H1 (cell line): ENCODE data around the gene GNB5. TPM values are rescaled to one million over a fixed set of nuclear protein-coding genes. Genes with fewer than 3 reads are reported as not detected.

Source experiments
- CTCF ChIA-PET: fragments of 300-600 bp; sonication (Branson Sonifier 250); formaldehyde crosslinking; loops from one replicate; lab custom pipeline; 2021; ENCODE audit not compliant: partially characterized antibody; lab: Charles Lee
- POLR2A ChIA-PET: fragments of 300-600 bp; sonication (Branson Sonifier 250); formaldehyde crosslinking; loops from one replicate; lab custom pipeline; 2021; ENCODE audit warnings: inconsistent platforms; ENCODE audit not compliant: partially characterized antibody; lab: Charles Lee
- DNase-seq, 2 experiments: peaks; one replicate each; pipeline versions ENCODE4 v3.0.0 to v3.0.0-alpha.2; 2010 to 2022; ENCODE audit warnings: low spot score in 2 of 2, low read depth in 1 of 2, mixed read lengths in 1 of 2
- FAIRE-seq: peaks from 2 replicates; lab custom pipeline; 2011; peaks lifted over from hg19 to GRCh38; lab: Jason Lieb, UNC
- H2AFZ ChIP-seq: 2 replicates; pipeline ENCODE4 v1.8.1; 2012; ENCODE audit warnings: low read length, inconsistent platforms
- H2AK5ac ChIP-seq: 2 replicates; pipeline ENCODE4 v1.6.1; 2013; ENCODE audit warnings: low read depth, low read length
- H2BK120ac ChIP-seq: replicated peaks from 2 replicates; pipeline ENCODE3; 2013; ENCODE audit warnings: low read depth, low read length, inconsistent platforms
- H2BK12ac ChIP-seq: 2 replicates; pipeline ENCODE4 v1.6.1; 2013; ENCODE audit warnings: low read depth, low read length
- H2BK15ac ChIP-seq: 2 replicates; pipeline ENCODE4 v1.6.1; 2013; ENCODE audit warnings: low read length
- H2BK20ac ChIP-seq: 2 replicates; pipeline ENCODE4 v1.6.1; 2013; ENCODE audit warnings: low read length
- H2BK5ac ChIP-seq: 2 replicates; pipeline ENCODE4 v1.6.1; 2013; ENCODE audit warnings: low read depth, low read length
- H3K14ac ChIP-seq: 2 replicates; pipeline ENCODE4 v1.6.1; 2013; ENCODE audit warnings: inconsistent platforms; ENCODE audit not compliant: insufficient read length
- H3K18ac ChIP-seq: 2 replicates; pipeline ENCODE4 v1.6.1; 2013; ENCODE audit warnings: low read length; ENCODE audit errors: extremely low read depth
- H3K23ac ChIP-seq: 2 replicates; pipeline ENCODE4 v1.6.1; 2013; ENCODE audit warnings: inconsistent platforms; ENCODE audit not compliant: insufficient read length
- H3K23me2 ChIP-seq: 2 replicates; pipeline ENCODE4 v1.6.1; 2013; ENCODE audit warnings: low read depth, low read length
- H3K27ac ChIP-seq: 2 replicates; pipeline ENCODE4 v1.6.1; 2011; ENCODE audit warnings: low read depth, low read length, inconsistent platforms
- H3K27me3 ChIP-seq, 4 experiments: replicated peaks in 1 of 4; 1 replicate in 1 of 4; 2 replicates in 3 of 4; pipeline versions ENCODE4 v1.6.1 to v1.8.1; 2011 to 2013; ENCODE audit warnings: low read length in 3 of 4, mild to moderate bottlenecking in 3 of 4, inconsistent platforms in 2 of 4, mixed read lengths in 2 of 4, moderate library complexity in 1 of 4; ENCODE audit not compliant: control insufficient read depth in 3 of 4, insufficient read depth in 3 of 4; ENCODE audit errors: extremely low read depth in 1 of 4
- H3K36me3 ChIP-seq, 4 experiments: 2 replicates each; pipeline versions ENCODE4 v1.6.1 to v1.8.1; 2011 to 2013; ENCODE audit warnings: mild to moderate bottlenecking in 4 of 4, low read length in 3 of 4, moderate library complexity in 2 of 4, control low read depth in 1 of 4, inconsistent platforms in 1 of 4; ENCODE audit not compliant: insufficient read depth in 4 of 4, control insufficient read depth in 2 of 4
- H3K4ac ChIP-seq: replicated peaks from 2 replicates; pipeline ENCODE3; 2013; ENCODE audit warnings: low read length, low read depth, mixed read lengths, inconsistent platforms; ENCODE audit not compliant: insufficient read length
- H3K4me1 ChIP-seq, 4 experiments: replicated peaks in 1 of 4; 1 replicate in 1 of 4; 2 replicates in 3 of 4; pipeline versions ENCODE4 v1.6.1 to v1.8.1; 2011 to 2013; ENCODE audit warnings: low read length in 3 of 4, inconsistent platforms in 2 of 4, mixed read lengths in 1 of 4; ENCODE audit not compliant: insufficient read depth in 4 of 4, control insufficient read depth in 3 of 4
- H3K4me2 ChIP-seq, 2 experiments: 2 replicates each; pipeline versions ENCODE4 v1.6.1 to v1.8.1; 2011 to 2013; ENCODE audit warnings: low read depth in 2 of 2, low read length in 2 of 2, control low read depth in 1 of 2, inconsistent platforms in 1 of 2, mild to moderate bottlenecking in 1 of 2; ENCODE audit not compliant: insufficient read depth in 1 of 2
- H3K4me3 ChIP-seq, 4 experiments: fragments of 200-600, 300-600 bp in 1 of 4; sonication (generic), shearing (Covaris generic), sonication (Bioruptor Twin) in 1 of 4; 2 replicates each; pipeline versions ENCODE4 v1.5.1 to v1.8.1; 2011 to 2016; ENCODE audit warnings: low read length in 4 of 4, low read depth in 3 of 4, control low read depth in 2 of 4, inconsistent platforms in 2 of 4, mild to moderate bottlenecking in 2 of 4, mixed read lengths in 1 of 4, moderate library complexity in 1 of 4; ENCODE audit not compliant: insufficient read depth in 2 of 4; ENCODE audit errors: extremely low read depth in 1 of 4
- H3K56ac ChIP-seq: replicated peaks from 2 replicates; pipeline ENCODE3; 2013; ENCODE audit warnings: low read depth, mild to moderate bottlenecking, mixed read lengths, low read length, inconsistent platforms; ENCODE audit not compliant: insufficient read length
- H3K79me1 ChIP-seq: 2 replicates; pipeline ENCODE4 v1.6.1; 2013; ENCODE audit warnings: low read depth, low read length, control low read depth
- H3K79me2 ChIP-seq, 2 experiments: 2 replicates each; pipeline versions ENCODE4 v1.6.1 to v1.8.1; 2012 to 2013; ENCODE audit warnings: low read length in 2 of 2, mild to moderate bottlenecking in 2 of 2, inconsistent platforms in 1 of 2; ENCODE audit not compliant: insufficient read depth in 2 of 2, control insufficient read depth in 1 of 2
- H3K9ac ChIP-seq, 4 experiments: replicated peaks in 1 of 4; 1 replicate in 1 of 4; 2 replicates in 3 of 4; pipeline versions ENCODE4 v1.6.1 to v1.8.1; 2011 to 2013; ENCODE audit warnings: low read depth in 3 of 4, low read length in 3 of 4, control low read depth in 2 of 4, mild to moderate bottlenecking in 2 of 4, moderate library complexity in 2 of 4, inconsistent platforms in 1 of 4; ENCODE audit errors: extremely low read depth in 1 of 4
- H3K9me3 ChIP-seq, 2 experiments: 2 replicates each; pipeline versions ENCODE4 v1.6.1 to v1.8.1; 2012 to 2013; ENCODE audit warnings: mild to moderate bottlenecking in 2 of 2, moderate library complexity in 2 of 2, control low read depth in 1 of 2, inconsistent platforms in 1 of 2, low read depth in 1 of 2, low read length in 1 of 2, mixed read lengths in 1 of 2; ENCODE audit not compliant: insufficient read depth in 2 of 2
- H4K20me1 ChIP-seq, 2 experiments: replicated peaks in 1 of 2; 2 replicates each; pipeline versions ENCODE3 to v1.8.1; 2011 to 2013; ENCODE audit warnings: inconsistent platforms in 2 of 2, low read length in 2 of 2, mild to moderate bottlenecking in 1 of 2; ENCODE audit not compliant: insufficient read depth in 2 of 2, control insufficient read depth in 1 of 2
- H4K5ac ChIP-seq: 2 replicates; pipeline ENCODE4 v1.6.1; 2013; ENCODE audit warnings: low read length, low read depth, mixed read lengths, inconsistent platforms; ENCODE audit not compliant: insufficient read length
- H4K8ac ChIP-seq: 2 replicates; pipeline ENCODE4 v1.8.0; 2013; ENCODE audit warnings: mild to moderate bottlenecking, moderate library complexity, low read length, inconsistent platforms; ENCODE audit not compliant: insufficient read depth; ENCODE audit errors: extremely low read depth
- H4K91ac ChIP-seq: replicated peaks from 2 replicates; pipeline ENCODE3; 2013; ENCODE audit warnings: low read length, mixed read lengths, inconsistent platforms; ENCODE audit not compliant: insufficient read length
- CBX5 ChIP-seq: fragments of 300-800, 300-1000 bp; sonication (generic); IDR thresholded peaks from 2 replicates; pipeline ENCODE4 v1.7.1; 2016; ENCODE audit warnings: antibody characterized with exemption, low read length, low read depth
- CEBPB ChIP-seq: IDR thresholded peaks from 2 replicates; pipeline ENCODE4 v1.6.1; 2012; ENCODE audit warnings: low read depth, low read length
- CTBP2 ChIP-seq: IDR thresholded peaks from 2 replicates; pipeline ENCODE4 v1.7.0; 2011; ENCODE audit warnings: borderline replicate concordance, mild to moderate bottlenecking, moderate library complexity, mixed read lengths, low read length; ENCODE audit not compliant: insufficient read depth, insufficient read length
- FOSL1 ChIP-seq: IDR thresholded peaks from 2 replicates; pipeline ENCODE4 v1.6.1; 2011; ENCODE audit warnings: mild to moderate bottlenecking, low read depth, low read length, moderate library complexity; ENCODE audit not compliant: insufficient read depth
- GABPA ChIP-seq: IDR thresholded peaks from 2 replicates; pipeline ENCODE4 v1.6.1; 2011; ENCODE audit warnings: mild to moderate bottlenecking, low read length, moderate library complexity, borderline replicate concordance; ENCODE audit not compliant: insufficient read depth
- HDAC2 ChIP-seq, 2 experiments: fragments of 300-600 bp in 1 of 2; sonication (generic) in 1 of 2; IDR thresholded peaks; 2 replicates each; pipeline ENCODE4 v1.6.1; 2011 to 2012; ENCODE audit warnings: low read depth in 2 of 2, low read length in 2 of 2, mild to moderate bottlenecking in 2 of 2, moderate library complexity in 2 of 2, borderline replicate concordance in 1 of 2, inconsistent platforms in 1 of 2
- NRF1 ChIP-seq: IDR thresholded peaks from 2 replicates; pipeline ENCODE4 v1.6.1; 2011; ENCODE audit warnings: mild to moderate bottlenecking, low read depth, low read length, improper control_type of control experiment
- POLR2AphosphoS5 ChIP-seq: IDR thresholded peaks from 2 replicates; pipeline ENCODE4 v1.6.1; 2011; ENCODE audit warnings: low read depth, low read length
- SIX5 ChIP-seq: IDR thresholded peaks from 2 replicates; pipeline ENCODE4 v1.6.1; 2011; ENCODE audit warnings: mild to moderate bottlenecking, low read depth, low read length
- SP4 ChIP-seq: IDR thresholded peaks from 2 replicates; pipeline ENCODE4 v1.6.1; 2012; ENCODE audit warnings: low read length, inconsistent platforms
- SUZ12 ChIP-seq: fragments of 200-600 bp; sonication (generic); IDR thresholded peaks from 2 replicates; pipeline ENCODE4 v1.6.1; 2012; ENCODE audit warnings: mild to moderate bottlenecking, inconsistent platforms, low read length, moderate library complexity, mixed read lengths
- TAF7 ChIP-seq: optimal IDR thresholded peaks from 2 replicates; pipeline ENCODE3; 2011; ENCODE audit warnings: low read depth, mild to moderate bottlenecking, inconsistent platforms, low read length, moderate library complexity, borderline replicate concordance
- TEAD4 ChIP-seq: IDR thresholded peaks from 2 replicates; pipeline ENCODE4 v1.6.1; 2012; ENCODE audit warnings: low read depth, low read length, inconsistent platforms, mixed read lengths
- YY1 ChIP-seq: IDR thresholded peaks from 2 replicates; pipeline ENCODE4 v1.6.1; 2011; ENCODE audit warnings: low read depth, mild to moderate bottlenecking, low read length
- WGBS, 2 experiments: shearing (Covaris generic) in 1 of 2; methylation state at CpG; one replicate each; pipeline versions ENCODE4 v1.1.6 to v1.1.7; 2013 to 2015; ENCODE audit warnings: low lambda C conversion rate in 2 of 2, mixed read lengths in 2 of 2, inconsistent platforms in 1 of 2, low coverage in 1 of 2, missing lambda C conversion rate in 1 of 2; ENCODE audit not compliant: insufficient replicate concordance in 2 of 2, insufficient coverage in 1 of 2, insufficient read length in 1 of 2; ENCODE audit errors: extremely low coverage in 1 of 2, missing lambda C conversion rate in 1 of 2; 5-methylcytosine and 5-hydroxymethylcytosine counted together
- polyA plus RNA-seq, 7 experiments: library from polyadenylated mRNA; depleted of rRNA in 3 of 7; stranded (reverse) in 5 of 7; unstranded in 2 of 7; fragments of >200 nt in 5 of 7; fragments of 200-250 nt in 2 of 7; gene quantifications; 1 replicate in 5 of 7; 2 replicates in 1 of 7; 4 replicates in 1 of 7; pipeline versions ENCODE4 v1.2.1 to v1.2.3, GENCODE V29; 2011 to 2013; ENCODE audit warnings: missing spikeins in 2 of 7, mixed read lengths in 2 of 7
- total RNA-seq: library from RNA; stranded (reverse); fragmentation: NEBNext Ultra II Directional; extraction: Animal tissue kit (Norgen Biotek cat#: 25700); gene quantifications from 2 replicates; pipeline ENCODE4 v1.2.1, GENCODE V29; 2021

GNB5 gene
- total and polyA plus RNA-seq, 2 of the 8 experiments (the other 6 are each of a cell fraction or from before 2014, with no cell fraction given) = 21.7 to 42.5 TPM

DNA sequence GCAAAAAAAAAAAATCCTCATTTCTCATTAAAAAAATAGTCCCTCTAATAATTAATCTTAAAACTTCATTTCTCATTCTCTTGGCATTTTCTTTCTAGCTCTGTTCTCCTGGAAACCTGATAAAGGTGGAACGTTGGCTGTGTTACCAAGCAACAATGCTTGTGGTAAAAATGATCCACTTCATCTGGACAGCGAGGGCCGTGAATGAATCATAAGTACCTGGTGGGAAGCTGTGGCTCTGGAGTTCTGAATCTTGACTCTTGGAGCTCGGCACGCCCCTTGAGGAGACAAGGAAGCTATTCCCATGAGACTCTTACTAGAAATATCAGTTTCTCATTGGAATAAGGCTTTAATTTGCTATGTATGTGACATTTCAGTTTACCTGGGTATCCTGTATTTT is 111.2 kb downstream of the GNB5 start:
- no peak overlapping the region for H3K27ac ChIP-seq
- H3K4me2 ChIP-seq = no peak overlapping the region
- no peak for TF ChIP-seq GABPA
- TF ChIP-seq SIX5 = no peak
- no peak for TF ChIP-seq FOSL1
- no peak for TF ChIP-seq YY1
- TF ChIP-seq HDAC2 (IDR thresholded peaks at IDR 0.05; ENCODE audit: borderline replicate concordance in 1 of 2, low read depth in 2 of 2, low read length in 2 of 2) = no peak
- no peak for TF ChIP-seq SUZ12
- no peak for TF ChIP-seq NRF1
- no peak for TF ChIP-seq TEAD4
- no peak for TF ChIP-seq CEBPB
- TF ChIP-seq CTBP2 = no peak
- no peak for TF ChIP-seq POLR2AphosphoS5
- no peak for TF ChIP-seq CBX5
- TF ChIP-seq TAF7 = no peak
- no peak for TF ChIP-seq SP4
- H3K23me2 ChIP-seq = no peaks in the 10 kb centered on the region
- no peaks in the 10 kb centered on the region for H3K36me3 ChIP-seq
- no peaks in the 10 kb centered on the region for H3K79me2 ChIP-seq
- H2BK20ac ChIP-seq = no peak overlapping the region
- ChIA-PET POLR2A (interaction anchor here (0.6 kb wide), 1 partner anchor 196 kb away, joined by 3 read pairs; no protein-coding TSS in a partner anchor), CTCF (interaction anchor here (0.5 to 4.9 kb wide), 21 partner anchors 11 to 498 kb away, joined by 3 to 55 read pairs (median 6); partner anchors contain the start of gene LEO1)
- 90% methylated on average over 5 of the region's 5 CpGs; no CpG with 5 or more reads in 1 of the 2 experiments for WGBS, 2 experiments
- no peak overlapping the region for H2AK5ac ChIP-seq
- no peak overlapping the region for H3K4me3 ChIP-seq
- H2BK12ac ChIP-seq = no peak overlapping the region
- no peaks in the 10 kb centered on the region for H3K79me1 ChIP-seq
- no peak overlapping the region for H2BK5ac ChIP-seq
- no peak overlapping the region for H2AFZ ChIP-seq
- no peak overlapping the region for H4K91ac ChIP-seq
- no peak overlapping the region for H4K5ac ChIP-seq
- no peak overlapping the region for H3K9ac ChIP-seq
- no peak overlapping the region for H2BK120ac ChIP-seq
- no peak overlapping the region for H2BK15ac ChIP-seq
- FAIRE-seq = no peak
- H3K9me3 ChIP-seq = no peaks in the 10 kb centered on the region
- H3K18ac ChIP-seq = no peak overlapping the region
- H3K4ac ChIP-seq = no peak overlapping the region
- no peaks in the 10 kb centered on the region for H3K27me3 ChIP-seq
- no peak for DNase-seq
- no peak overlapping the region for H3K56ac ChIP-seq
- no peak overlapping the region for H3K23ac ChIP-seq
- no peaks in the 10 kb centered on the region for H4K20me1 ChIP-seq
- peaks cover 0 to 4% (median 1%) of the 10 kb centered on the region in 4 experiments; a peak in 3 of 7 replicates for H3K4me1 ChIP-seq
- no peak overlapping the region for H4K8ac ChIP-seq
- H3K14ac ChIP-seq = no peak overlapping the region
